Measurements from ENCODE around the gene OAS3. TPM values are rescaled to one million over a fixed set of nuclear protein-coding genes. Genes with fewer than 3 reads are reported as not detected.
"Not testable (repeated sequence)": the region's sequence is repeated elsewhere in the genome, so short reads cannot be mapped to it uniquely, and the experiment has no call there.

Gene OAS3
- total and polyA plus RNA-seq, 9 of the 15 experiments (the other 6 are each of a cell fraction or from before 2014, with no cell fraction given), result 0.21 to 2.0 (median 0.83) TPM

GRCh38 chr12:112926416-112927033, 11.7 kb upstream of the OAS3 start:
- H3K4me3 ChIP-seq; H4K20me1 ChIP-seq (replicated peaks; ENCODE audit: control insufficient read depth, insufficient read depth, low read length); H3K79me2 ChIP-seq (ENCODE audit: control insufficient read depth, insufficient read depth, low read length); H3K4me2 ChIP-seq (ENCODE audit: insufficient read depth, low read length); ATAC-seq; H2AFZ ChIP-seq (ENCODE audit: low read depth, low read length); H3K9ac ChIP-seq (ENCODE audit: insufficient read depth in 1 of 2, low read depth in 2 of 2, low read length in 2 of 2); H3K27ac ChIP-seq (ENCODE audit: extremely low read depth, low read depth, low read length); in situ Hi-C loops (cut with MboI); H3K36me3 ChIP-seq (ENCODE audit: control insufficient read depth, insufficient read depth, low read length); H3K9me1 ChIP-seq (ENCODE audit: control insufficient read depth, insufficient read depth, low read length); POLR2A ChIA-PET; intact Hi-C loops (cut with micrococcal nuclease); H3K9me3 ChIP-seq (replicated peaks; ENCODE audit: control insufficient read depth, insufficient read depth, low read depth, low read length); CTCF ChIA-PET (ENCODE audit: low intra/inter-chr PET ratio); H3K4me1 ChIP-seq (replicated peaks in 1 of 2; ENCODE audit: control insufficient read depth in 2 of 2, insufficient read depth in 2 of 2, low read length in 2 of 2); H3K27me3 ChIP-seq (ENCODE audit: control insufficient read depth in 2 of 2, insufficient read depth in 2 of 2, low read length in 2 of 2); BruUV-seq (replicated peaks); FAIRE-seq; DNase-seq (ENCODE audit: extremely low read depth in 1 of 4, low spot score in 3 of 4); TF ChIP-seq NR2C2 (CRISPR knock-in tag; IDR thresholded peaks at IDR 0.05): not testable (repeated sequence)
- TF ChIP-seq NR2C2 (tag; IDR thresholded peaks at IDR 0.05) (0 out of 2 replicates have a peak, but pooled peaks have one; percentile 15), ESRRA (IDR thresholded peaks at IDR 0.05; ENCODE audit: borderline replicate concordance, low read depth) (peak; percentile 45; the same call in 1 of the 2 replicates)
- 0% methylated on average over 7 of the region's 7 CpGs for WGBS (ENCODE audit: insufficient coverage, low coverage, missing lambda C conversion rate)

- POLR2A ChIA-PET, result interaction anchor here (0.9 kb wide), 1 partner anchor 11 kb away, joined by 3 read pairs; the partner anchor contains the start of gene OAS3
- DNase-seq (ENCODE audit: extremely low read depth in 1 of 4, low spot score in 3 of 4), result no peak
Observed at GRCh38 chr12:112927475-112927874, 10.8 kb upstream of the OAS3 start.

More at GRCh38 chr12:112927475-112927874, 10.8 kb upstream of the OAS3 start:
- Histone ChIP-seq H3K79me2 (ENCODE audit: control insufficient read depth, insufficient read depth, low read length) (no peaks in the 10 kb centered on the region), H3K27me3 (ENCODE audit: control insufficient read depth in 2 of 2, insufficient read depth in 2 of 2, low read length in 2 of 2) (no peaks in the 10 kb centered on the region), H3K9me3 (replicated peaks; ENCODE audit: control insufficient read depth, insufficient read depth, low read depth, low read length) (no peaks in the 10 kb centered on the region; the same call in 1 of the 2 replicates), H4K20me1 (replicated peaks; ENCODE audit: control insufficient read depth, insufficient read depth, low read length) (no peaks in the 10 kb centered on the region), H3K27ac (ENCODE audit: extremely low read depth, low read depth, low read length) (no peak overlapping the region), H3K36me3 (ENCODE audit: control insufficient read depth, insufficient read depth, low read length) (no peaks in the 10 kb centered on the region), H3K4me3 (no peak overlapping the region), H3K4me1 (replicated peaks in 1 of 2; ENCODE audit: control insufficient read depth in 2 of 2, insufficient read depth in 2 of 2, low read length in 2 of 2) (no peaks in the 10 kb centered on the region), H2AFZ (ENCODE audit: low read depth, low read length) (no peak overlapping the region), H3K9me1 (ENCODE audit: control insufficient read depth, insufficient read depth, low read length) (no peaks in the 10 kb centered on the region), H3K9ac (ENCODE audit: insufficient read depth in 1 of 2, low read depth in 2 of 2, low read length in 2 of 2) (no peak overlapping the region), H3K4me2 (ENCODE audit: insufficient read depth, low read length) (no peak overlapping the region)
- BruUV-seq (replicated peaks), result no TSS peak
- TF ChIP-seq FOS (IDR thresholded peaks at IDR 0.05; ENCODE audit: extremely low read depth, insufficient read length), result no peak
- TF ChIP-seq XRCC5 (IDR thresholded peaks at IDR 0.05; ENCODE audit: low read depth, low read length), result no peak
- peak; percentile 87; the same call in 1 of the 2 replicates for TF ChIP-seq ZNF12 (CRISPR knock-in tag; IDR thresholded peaks at IDR 0.05)
- no peak for TF ChIP-seq TAF7 (tag; IDR thresholded peaks at IDR 0.05)
- TF ChIP-seq RNF219 (CRISPR knock-in tag; IDR thresholded peaks at IDR 0.05), result no peak
- in situ Hi-C loops (cut with MboI) (no loop called here), intact Hi-C loops (cut with micrococcal nuclease) (no loop called here)
- CTCF ChIA-PET (ENCODE audit: low intra/inter-chr PET ratio), result no interaction called here
- 0% methylated on average over 3 of the region's 3 CpGs for WGBS (ENCODE audit: insufficient coverage, low coverage, missing lambda C conversion rate)
- ATAC-seq, result no peak
- no peak for FAIRE-seq
